Stimulated activated CD8-positive, alpha-beta memory T cell treated with anti-CD3 and anti-CD28 coated beads, Interleukin-4, amount 100 ng/mL, for 48 hours (primary cell): Measurements from ENCODE around the gene ERC2.

Experiments
- DNase-seq: peaks from one replicate; pipeline ENCODE4 v3.0.0-alpha.2; 2020

The ERC2 gene

DNA sequence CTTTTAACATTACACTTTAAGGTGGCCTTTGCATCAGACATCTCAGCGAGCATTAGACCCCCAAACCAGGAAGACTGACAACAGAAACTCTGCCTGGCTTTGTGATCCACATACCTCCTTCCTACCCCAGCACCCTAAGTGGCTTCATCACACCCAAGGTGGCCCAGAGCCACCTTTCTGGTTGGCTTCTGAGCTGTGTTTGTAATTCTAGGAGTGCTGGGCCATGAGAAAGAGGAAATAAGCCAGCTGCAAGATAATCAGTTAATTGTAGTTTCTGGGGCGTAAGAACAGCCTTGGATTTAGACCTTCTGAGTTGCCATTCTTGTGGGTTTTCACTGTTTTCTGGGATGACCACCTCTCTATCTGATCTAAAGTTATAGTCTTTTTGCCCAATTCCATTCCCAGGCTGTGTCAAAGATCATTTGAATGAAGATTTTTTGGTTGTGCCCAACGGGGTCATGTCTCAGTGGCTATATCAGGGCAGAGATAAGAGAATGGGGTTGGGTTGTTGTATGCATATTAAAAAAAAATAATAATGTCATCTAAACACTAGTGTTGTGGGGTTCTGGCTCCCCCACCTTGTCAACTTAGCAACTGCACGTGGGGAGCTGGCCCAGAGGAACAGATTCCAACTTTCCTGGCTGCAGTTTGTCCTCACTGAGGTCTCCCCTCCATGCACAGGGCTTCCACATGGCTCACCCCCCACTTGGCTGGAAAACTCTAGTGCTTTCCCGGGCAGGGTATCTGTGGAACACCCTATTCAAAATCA lies 746.4 kb downstream of the ERC2 start:
- DNase-seq = no peak

DNA sequence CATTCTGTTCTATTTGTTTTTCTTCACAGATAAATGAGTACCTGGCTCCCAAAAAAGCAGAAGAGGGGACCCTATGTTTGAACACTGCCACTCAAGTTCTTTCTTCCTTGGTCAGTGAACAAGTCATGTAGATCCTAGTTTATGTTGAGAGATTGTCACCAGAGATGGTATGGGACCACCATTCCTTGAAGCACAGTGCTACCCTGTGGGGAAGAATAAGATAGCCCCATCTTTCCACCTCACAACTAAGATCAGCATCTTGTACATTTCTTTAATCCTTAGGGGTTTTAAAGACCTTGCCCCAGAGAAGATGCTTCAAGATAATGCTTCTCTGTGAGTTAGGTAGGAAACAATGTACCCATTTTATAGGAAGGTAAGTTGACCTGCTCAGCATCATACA lies 747.7 kb downstream of the ERC2 start:
- DNase-seq = no peak

DNA sequence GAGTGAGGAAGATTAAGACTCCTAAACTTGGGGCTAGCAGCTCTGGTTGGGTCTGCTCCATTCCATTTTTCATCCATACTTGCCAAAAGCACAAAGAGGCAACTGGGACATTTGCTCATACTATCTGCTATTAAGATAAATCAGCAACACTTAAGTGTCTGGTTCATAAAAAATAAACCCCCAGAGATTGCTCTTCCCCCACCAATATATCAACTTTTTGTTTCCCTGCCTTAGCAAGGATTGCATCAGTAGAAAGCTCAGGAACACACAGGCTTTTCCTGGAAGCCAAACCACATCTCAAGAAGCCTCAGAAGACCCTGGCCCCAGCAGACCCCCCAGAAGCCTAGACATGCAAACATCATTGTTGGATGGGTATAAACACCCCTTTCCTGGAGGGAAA lies 748.8 kb downstream of the ERC2 start:
- no peak for DNase-seq

DNA sequence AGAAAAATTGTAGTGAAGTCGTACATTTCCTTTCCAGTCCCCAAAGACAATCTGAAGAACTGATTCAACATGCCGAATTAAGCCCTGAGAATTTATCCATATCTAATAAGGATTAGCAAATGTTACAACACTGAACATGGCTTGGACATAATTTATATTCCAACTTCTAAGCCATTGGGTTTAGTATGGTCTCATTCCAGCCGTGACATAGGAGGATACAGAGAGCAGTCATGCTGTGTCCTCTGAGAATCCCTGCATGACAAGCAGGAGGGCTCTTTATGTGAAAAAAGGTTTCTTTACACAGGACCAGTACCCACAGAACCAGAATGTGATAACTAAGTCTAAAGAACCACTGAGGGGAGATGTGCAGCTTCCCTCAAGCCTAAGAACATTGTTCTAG lies 749.3 kb downstream of the ERC2 start:
- no peak for DNase-seq

DNA sequence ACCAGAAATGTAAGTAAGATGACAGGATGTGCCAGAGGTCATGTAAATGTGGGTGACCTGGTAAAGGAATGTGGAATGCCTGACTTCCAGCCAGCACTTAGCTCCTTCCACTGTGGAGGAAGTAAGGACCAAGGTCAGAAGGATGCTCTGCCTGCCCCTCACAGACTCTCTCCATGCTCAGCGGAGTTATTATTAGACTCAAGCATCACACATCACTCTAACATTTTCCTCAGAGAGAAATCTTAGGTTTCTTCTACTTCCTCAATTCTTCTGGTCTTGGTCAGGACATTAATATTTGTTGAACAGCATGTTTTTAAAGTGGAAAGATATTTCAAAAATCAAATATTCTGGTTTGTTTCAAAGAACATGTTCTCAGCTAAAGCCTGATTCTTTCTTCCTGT lies 749.7 kb downstream of the ERC2 start:
- no peak for DNase-seq

DNA sequence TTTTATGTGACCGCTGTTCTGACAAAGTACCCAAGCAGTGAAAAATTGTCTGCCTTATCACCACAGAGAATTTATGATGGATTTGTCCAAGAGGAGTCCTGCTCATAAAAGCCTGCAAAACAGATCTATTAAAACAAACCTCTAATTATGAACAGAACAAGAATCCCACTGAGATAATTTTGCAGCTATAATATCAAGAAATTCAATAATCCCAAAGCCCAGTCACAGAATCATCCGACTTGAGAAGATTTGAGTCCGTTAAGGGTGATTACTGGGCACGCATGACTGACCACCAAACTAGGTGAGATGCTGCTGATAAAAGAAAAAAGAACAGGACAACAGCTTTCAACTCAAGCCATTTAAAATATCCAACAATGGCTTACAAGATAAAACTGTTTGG lies 750.2 kb downstream of the ERC2 start:
- no peak for DNase-seq

DNA sequence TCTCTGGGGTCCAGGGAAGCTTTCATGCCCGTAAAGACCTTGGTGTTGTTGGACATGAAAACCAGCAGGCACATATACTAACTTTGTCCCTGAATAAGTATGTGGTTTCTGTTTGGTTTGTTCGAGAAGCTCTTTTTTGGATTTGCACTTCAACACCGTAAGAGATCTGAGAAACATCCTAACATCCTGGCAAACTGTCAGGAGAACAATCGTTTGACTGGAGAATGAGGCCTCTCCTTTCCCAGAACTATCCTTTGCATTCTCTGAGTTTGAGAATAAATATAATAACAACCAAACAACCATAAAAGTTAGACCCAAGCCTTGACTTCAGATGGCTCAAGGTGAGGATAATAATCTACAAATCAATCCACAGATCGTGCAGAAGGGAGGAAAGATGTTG lies 750.8 kb downstream of the ERC2 start:
- no peak for DNase-seq

DNA sequence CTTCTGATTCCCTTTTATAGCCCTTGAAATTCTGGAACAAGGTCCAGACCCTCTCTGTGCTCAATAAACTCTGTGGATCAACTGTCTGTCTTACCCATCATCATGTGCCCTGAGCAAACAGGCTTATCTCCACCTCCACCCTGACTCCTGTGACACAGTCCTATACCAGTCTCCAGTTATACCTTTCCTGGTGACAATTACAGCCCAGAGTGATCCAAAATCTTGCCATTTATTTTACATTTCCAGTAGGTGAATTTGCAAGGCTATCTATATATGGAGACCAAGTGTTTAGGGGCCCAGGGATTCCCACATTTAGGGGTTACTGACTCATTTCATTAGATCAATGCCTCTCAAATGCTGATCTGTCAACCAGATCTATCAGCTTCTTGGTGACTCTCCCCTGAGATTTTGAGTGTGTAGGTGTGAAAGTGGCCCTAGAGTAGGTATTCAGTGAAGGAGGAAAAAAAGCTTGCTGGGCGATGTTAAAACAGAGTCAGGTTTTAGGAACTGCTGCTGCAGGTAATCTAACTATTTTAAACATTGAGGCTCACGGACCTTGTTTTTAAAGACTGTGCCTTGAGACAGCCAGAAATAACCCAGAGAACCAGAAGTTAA lies 751.5 kb downstream of the ERC2 start:
- no peak for DNase-seq

DNA sequence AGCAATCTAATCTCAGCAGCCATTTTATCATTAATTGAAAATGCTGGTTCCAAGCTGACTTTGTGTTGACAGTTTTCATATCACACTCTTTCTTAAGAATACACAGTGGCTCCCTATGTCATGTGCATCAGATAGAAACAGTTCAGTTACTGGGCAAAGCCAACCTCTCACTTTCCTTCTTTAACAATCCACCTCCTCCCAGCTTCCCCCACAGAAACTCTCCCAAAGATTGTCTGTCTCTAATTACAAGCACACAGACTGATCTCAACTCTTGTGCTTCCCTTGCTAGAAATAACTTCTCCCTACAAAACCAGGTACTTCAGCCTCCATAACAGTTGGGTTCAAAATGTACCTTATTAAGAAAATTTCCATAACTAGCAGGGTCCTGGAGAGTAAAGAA lies 752.2 kb downstream of the ERC2 start:
- DNase-seq = no peak

DNA sequence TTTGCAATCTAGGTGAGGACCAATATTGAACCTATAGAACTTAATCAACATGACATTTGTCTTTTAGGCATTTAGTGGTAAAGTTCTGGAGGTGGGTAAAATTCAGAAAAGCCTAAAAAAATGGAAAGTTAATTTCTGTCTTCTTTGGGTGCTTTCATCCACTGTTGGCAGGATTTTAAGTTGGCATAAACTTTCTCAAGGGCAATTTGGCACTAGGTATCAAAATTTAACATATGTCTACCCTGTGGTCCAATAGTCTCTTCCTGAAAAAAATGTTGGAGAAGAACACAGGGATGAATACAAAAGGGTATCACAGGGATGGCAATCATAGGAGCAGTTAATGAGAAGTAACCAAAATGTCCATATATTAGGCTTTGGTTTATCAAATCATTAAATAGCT lies 754.2 kb downstream of the ERC2 start:
- DNase-seq = no peak

DNA sequence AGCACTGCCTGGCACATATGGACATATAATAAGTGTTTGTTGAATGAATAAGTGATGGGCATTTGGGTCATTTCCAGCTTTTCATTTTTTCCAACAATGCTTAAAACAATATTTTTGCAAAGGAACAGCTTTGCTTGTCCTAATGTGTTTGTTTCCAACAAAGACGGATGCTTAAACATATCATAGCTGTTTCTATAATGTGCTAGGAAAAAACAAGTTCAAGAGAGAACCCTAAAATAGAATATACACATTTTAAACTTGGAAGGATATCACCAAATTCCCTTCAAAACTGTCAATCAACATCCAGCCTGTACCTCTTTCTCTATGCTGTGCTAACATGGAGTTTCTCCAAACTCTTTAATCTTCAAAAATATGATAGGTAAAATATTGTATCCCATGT lies 756.6 kb downstream of the ERC2 start:
- DNase-seq = no peak

DNA sequence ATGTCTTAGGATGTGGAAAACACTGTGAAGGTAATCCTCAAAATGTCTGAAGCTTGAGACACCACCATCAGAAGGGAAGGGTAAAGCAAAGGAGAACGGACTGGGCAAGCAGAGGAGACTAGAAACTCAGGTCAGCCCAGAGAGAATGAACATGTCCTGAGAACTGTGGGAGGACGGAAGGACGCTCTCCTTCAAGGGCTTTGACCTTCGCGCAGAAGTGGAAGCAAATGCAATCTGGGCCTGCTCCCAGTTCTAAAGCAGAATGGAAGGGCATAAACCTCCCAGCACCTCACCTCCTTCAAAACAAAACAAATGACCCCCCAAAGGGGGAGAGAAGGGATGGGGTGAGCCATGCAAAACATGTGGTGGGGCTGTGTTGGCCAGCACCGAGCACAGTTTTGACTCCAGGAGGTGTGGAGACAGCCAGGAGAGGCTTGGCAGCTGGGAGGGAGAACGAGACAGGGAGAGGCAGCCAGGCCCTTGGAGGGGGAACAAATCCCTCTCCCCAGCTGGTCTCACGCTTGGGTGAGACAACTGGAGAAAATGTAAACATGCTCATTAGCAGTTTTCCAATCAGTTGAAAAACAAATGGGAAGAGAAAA lies 758.8 kb downstream of the ERC2 start:
- DNase-seq = no peak

DNA sequence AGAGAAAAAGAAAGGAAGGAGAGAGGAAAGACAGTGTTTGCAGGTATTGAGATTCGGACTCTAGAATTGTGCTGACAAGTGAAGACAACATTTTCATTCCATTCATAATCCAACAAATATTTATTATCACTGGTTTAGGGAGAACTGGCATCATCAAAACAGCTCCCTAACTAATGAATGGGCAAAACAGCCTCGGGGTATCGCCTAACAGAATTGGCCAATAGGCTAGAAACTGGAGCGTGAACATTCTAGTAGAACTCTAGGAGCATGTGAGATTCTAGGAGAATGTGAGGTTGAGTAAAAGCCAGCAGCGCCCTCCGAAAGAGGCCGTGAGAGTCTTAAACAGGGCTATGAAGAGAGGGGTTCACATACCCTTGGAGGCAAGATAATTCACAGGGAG lies 759.3 kb downstream of the ERC2 start:
- DNase-seq = no peak

DNA sequence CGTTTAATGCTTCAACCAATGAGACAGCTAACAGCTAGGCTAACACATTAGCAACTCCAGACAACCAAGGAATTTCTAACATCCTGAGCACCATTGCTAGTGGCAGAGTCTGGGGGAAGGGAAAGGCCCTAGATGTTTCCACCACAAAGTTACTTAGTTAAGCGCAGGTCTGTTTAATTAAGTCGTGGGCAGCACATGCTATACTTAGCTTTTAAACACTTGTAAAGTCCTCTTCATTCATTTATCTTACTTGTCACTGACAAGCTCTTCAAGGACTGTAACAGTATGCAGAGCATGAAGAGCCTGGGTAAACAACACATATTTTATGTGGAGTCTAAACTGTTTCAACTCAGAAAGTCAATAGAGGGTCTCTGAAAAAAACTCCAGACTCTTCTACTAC lies 760.0 kb downstream of the ERC2 start:
- no peak for DNase-seq

DNA sequence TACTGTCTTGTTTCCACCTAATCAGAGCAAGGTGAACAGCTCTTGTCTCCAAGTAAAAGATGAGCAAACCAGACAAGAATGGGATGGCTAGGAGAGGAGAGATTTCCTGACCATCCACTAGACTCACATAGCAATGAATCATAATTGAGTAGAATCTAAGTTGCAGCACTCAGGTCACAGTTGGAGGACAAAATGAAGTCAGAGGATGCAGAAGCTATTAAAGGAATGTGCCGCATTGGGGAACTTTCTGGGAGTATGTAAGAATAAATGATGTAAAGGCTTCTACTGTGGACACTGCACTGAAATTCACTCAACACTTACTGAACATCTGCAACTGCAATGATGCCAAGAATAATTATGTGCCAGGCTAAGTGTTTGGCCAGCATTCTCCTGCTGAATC lies 763.7 kb downstream of the ERC2 start:
- no peak for DNase-seq

DNA sequence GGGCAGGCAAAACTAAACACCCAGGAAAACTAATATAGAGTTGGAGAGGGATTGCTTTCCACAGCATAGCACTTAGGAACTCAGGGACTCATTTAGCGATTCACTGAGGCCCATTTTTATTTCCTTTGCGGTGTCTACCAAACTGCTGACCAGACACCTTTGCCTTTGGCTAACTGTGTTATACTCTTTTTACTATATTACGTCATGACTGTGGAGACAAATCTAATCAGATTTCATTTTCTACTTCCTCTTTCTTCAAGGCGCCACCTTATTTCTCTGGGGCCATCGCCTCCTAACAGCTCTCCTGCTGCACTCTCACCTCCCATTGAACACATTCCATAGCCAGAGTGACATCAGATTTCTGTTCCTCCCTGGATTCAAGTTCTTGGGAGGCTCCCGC lies 765.4 kb downstream of the ERC2 start:
- DNase-seq = no peak

DNA sequence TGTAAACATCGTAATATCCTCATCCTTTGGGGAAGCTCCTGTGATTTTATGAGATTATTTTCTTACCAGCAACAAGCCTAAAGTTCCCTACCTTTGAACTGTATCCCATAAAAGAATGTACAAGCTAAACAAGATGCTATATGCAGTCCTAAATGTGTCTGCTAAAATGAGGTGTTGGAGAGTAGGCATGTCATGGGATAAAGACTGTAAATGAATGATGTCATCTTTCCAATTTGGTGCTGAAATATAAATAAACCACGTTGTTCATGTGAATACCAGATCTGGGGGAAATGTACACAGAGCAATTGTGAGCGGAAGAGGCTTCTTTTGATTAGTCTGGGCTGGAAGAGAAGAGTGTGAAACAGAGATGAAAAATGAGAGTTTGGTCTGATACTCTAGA lies 766.3 kb downstream of the ERC2 start:
- DNase-seq = no peak

DNA sequence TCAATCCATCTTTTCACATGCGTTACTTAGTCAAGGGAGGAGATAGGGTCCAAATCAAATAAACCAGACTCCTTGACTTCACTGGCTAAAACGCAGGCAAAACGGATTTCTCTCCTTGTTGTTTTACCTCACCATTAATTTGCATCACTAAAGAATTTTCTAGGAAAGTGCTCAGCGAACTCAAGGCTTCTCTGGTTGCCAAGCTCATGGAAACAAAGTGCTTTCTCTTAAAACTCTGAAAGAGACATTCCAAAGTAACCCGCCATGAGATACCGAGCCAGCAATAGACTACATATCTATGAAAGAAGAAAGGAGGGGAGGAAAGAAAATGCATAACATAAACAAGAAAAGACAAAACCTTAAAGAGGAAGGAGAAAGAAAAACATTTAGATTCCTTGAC lies 769.4 kb downstream of the ERC2 start:
- DNase-seq = no peak

DNA sequence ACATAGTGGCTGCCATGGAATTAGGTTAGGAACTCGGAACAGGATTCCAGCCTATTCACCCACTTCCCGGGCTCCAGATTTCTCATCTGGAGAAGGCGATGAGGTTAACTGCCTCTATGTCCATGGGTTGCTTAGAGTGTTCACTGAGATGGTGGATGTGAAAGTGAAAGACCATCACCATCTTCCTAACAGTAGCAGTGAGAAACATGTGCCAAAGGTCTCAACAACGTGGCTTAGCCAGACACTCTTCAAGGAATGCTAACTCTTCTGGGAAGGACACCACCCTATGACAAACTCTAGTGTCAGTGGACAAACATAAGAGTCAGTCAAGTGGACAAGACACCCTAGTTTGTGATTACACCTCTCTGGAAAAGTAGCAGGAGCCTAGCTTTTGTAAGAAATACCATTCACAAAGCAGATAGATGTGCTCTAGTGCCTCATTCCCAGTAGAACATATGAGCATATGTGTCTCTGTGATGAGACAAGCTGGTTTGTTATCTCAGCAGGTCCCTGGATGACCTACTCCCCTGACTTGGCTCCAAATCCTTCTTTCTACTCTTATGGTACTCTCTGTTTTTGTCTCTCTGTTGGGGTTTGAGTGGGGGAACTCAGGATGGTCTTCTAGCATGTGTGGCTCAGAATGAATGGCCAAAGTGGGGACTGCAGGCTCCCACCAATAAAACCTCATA lies 770.9 kb downstream of the ERC2 start:
- DNase-seq = no peak

DNA sequence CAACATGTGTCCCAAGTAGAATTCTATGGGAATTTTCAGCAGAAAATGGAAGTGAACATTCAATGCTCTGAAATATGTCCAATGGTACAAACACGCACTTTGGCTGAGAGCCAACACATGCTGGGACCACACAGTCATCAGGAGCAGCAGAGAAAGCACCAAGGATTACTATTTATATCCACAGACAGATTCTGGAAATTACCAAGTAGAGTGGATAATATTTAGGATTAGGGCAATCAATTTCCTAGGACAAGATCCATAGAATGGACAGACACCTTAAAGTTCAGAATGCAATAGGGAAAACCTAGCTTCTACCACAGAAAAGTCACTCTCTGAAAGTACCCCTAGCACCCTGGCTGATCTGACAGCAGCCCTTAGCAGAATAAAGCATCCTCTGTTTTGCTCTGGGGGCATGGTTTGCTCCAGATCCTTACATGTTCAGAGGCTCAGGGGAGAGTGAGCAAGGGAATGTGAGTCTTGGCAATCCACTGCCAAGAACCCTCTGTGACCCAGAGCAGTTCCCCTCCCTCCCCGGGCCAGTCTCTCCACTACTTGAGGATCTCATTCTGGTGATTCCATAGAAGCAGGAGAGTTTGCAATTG lies 775.2 kb downstream of the ERC2 start:
- no peak for DNase-seq

DNA sequence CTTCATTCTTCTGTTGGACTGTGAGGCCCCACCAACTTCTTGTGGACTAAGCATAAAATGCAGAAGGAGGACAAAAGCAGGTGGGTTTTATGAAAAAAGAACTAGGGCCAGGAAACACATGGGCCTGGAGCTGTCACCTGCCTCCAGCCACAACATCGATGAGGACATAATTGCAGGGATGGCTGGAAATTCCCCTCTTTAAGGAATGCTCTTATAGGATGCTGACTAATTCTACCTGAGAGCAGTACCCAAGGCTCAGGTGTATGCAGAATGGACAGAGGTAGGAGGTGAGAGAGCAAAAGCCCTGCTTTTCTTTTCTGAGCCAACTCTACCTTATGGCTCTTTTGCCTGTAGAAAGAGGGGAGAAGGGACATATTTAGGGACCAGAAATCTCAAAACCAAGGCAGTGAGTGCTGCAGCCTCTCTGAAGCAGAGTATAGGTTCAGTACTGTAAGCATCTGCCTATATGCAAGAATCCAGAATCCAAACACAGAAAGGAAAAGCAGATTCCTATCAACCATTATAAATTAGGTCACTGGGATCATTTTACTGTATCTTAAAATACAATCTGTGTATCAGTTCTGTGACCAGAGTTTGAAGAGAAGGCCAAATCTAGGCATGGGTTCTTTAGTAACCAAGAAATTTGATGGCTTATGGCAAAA lies 775.8 kb downstream of the ERC2 start:
- no peak for DNase-seq

DNA sequence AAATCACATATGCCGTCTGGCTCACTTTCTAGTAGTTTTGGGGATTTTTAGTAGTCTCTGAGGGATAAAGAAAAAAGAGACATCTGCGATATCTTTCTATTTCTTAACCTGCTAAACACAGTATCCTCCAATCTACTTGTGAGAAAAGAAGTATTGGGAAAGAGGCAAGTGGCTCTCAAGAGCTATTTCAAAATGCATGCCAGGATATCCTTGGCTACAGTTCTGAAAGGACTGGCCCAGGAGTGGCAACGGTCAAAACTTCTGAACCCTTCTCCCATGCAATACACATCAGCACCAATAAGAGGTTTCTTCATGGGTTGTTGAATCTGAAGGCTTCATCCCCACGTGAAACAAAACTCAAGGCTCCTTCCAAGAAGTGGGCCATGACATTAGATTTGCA lies 777.1 kb downstream of the ERC2 start:
- no peak for DNase-seq

DNA sequence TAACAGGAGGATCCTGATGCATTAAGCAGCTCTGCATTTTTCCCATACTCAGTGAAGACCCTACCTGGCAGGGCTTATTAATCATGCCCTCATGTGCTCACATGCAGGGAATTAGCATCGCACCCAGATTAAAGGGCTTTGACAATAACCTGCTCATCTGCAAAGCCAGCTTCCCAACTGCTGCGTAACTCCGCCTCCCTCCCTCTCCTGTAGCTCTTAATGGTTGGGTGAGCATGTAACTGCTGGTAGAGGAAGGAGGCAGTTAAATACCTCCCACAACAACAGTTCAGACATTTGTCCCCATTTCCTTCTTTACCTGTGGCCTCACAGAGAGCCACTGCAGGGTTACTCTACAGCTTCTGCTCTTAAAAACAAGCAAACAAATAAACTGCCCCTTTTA lies 777.5 kb downstream of the ERC2 start:
- DNase-seq = no peak
